ENCODE data around the gene KANSL1.

The KANSL1 gene

GRCh38 chr17:45998987-45999899, 194.0 kb downstream of the KANSL1 start, which contains the start of gene STH:
TSS of gene STH (plus strand) at chr17:45999250. CDS start at chr17:45999280, 30 bp downstream.
- DNase-seq (ENCODE audit: low read depth, low spot score) = no peak

- no peak for DNase-seq (ENCODE audit: low read depth, low spot score)
Measured at GRCh38 chr17:45997624-45998023, 195.6 kb downstream of the KANSL1 start.

GRCh38 chr17:45997166-45997565, 196.1 kb downstream of the KANSL1 start:
- DNase-seq (ENCODE audit: low read depth, low spot score) = no peak

DNA sequence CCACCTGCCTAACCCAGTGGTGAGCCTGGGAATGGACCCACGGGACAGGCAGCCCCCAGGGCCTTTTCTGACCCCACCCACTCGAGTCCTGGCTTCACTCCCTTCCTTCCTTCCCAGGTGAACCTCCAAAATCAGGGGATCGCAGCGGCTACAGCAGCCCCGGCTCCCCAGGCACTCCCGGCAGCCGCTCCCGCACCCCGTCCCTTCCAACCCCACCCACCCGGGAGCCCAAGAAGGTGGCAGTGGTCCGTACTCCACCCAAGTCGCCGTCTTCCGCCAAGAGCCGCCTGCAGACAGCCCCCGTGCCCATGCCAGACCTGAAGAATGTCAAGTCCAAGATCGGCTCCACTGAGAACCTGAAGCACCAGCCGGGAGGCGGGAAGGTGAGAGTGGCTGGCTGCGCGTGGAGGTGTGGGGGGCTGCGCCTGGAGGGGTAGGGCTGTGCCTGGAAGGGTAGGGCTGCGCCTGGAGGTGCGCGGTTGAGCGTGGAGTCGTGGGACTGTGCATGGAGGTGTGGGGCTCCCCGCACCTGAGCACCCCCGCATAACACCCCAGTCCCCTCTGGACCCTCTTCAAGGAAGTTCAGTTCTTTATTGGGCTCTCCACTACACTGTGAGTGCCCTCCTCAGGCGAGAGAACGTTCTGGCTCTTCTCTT, 196.8 kb downstream of the KANSL1 start:
- no peak for DNase-seq (ENCODE audit: low read depth, low spot score)

DNA sequence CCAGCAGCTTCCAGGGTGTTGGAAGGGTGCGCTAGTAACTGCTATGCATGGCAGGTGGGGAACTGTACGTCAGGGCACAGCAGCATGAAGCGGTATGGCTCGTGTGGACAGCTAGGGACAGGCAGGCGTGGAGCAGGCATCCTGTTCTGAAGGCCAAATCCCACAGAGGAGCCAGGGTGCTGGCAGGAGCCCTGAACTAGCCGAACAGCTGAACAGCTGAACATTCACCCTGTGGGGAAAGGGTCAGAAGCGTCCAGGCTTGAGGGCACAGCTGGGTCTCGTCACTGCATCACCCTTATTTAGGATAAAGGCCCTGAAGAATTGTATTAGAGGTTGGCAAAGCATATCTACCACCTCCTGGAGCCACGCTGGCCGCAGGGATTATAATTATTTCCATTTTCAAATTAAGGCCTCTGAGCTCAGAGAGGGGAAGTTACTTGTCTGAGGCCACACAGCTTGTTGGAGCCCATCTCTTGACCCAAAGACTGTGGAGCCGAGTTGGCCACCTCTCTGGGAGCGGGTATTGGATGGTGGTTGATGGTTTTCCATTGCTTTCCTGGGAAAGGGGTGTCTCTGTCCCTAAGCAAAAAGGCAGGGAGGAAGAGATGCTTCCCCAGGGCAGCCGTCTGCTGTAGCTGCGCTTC, 197.5 kb downstream of the KANSL1 start:
- DNase-seq (ENCODE audit: low read depth, low spot score) = no peak

DNA sequence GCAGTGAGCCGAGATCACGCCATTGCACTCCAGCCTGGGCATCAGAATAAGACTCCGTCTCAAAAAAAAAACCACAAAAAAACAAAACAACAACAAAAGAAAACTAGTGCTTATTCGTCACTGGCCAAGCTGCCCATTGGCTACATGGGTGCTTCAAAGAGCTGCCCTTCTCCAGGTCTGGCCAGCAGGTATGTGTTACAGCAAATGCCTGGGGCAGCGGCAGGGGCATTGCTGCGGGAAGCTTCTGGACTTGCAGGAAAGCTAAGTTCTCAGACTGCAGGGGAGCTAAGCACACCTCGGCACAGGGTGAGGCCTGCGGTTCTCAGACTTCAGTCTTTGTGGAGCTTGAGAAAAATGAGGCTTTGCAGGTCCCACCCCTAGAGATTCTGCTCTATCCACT, 198.2 kb downstream of the KANSL1 start:
- no peak for DNase-seq (ENCODE audit: low read depth, low spot score)

DNA sequence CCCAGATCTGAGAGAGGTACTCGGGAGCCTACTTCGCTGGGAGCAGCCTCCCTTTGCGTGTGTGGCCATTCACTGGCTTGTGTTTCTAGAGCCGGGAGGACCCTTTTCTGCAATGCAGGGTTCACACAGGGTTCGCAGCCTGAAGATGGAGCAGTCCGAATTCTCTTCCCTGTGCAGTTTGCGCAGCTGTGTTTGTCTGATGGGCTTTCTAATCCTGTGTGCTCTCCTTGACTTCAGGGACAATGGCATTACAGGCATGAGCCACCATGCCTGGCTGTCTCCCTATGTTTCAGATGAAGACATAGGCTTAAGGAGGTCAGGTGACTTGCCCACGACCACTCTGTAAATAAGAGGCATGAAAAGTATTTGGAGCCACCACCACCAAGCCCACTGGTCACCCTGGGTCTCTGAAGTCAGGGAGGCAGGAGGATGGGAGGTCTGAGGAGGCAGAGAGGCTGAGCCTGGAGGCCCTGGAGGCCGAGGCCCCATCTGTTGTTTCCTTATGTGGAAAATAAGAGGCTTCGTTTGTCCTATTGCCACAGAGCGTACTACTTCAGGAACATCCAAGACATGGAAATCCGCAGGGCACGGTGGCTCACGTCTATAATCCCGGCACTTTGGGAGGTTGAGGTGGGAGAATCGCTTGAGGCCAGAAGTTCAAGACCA, 199.1 kb downstream of the KANSL1 start:
- DNase-seq (ENCODE audit: low read depth, low spot score) = no peak

- no peak for DNase-seq (ENCODE audit: low read depth, low spot score)
Measured at GRCh38 chr17:45992904-45993303, 200.3 kb downstream of the KANSL1 start.

- no peak for DNase-seq (ENCODE audit: low read depth, low spot score)
Measured at GRCh38 chr17:45992175-45992574, 201.1 kb downstream of the KANSL1 start.

DNA sequence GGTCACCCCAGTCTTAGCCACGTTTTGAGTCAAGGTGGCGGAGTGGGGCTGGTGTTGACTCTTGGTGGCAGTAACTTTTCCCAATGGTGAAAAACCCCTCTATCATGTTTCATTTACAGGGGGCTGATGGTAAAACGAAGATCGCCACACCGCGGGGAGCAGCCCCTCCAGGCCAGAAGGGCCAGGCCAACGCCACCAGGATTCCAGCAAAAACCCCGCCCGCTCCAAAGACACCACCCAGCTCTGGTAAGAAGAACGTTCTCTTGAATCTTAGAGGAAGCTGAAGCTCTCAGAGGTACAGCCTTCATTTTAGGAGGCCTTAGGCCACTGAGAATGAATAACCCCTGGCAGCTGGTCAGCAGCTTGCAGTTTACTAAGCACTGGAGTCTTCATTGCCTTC, 201.9 kb downstream of the KANSL1 start:
- no peak for DNase-seq (ENCODE audit: low read depth, low spot score)

DNA sequence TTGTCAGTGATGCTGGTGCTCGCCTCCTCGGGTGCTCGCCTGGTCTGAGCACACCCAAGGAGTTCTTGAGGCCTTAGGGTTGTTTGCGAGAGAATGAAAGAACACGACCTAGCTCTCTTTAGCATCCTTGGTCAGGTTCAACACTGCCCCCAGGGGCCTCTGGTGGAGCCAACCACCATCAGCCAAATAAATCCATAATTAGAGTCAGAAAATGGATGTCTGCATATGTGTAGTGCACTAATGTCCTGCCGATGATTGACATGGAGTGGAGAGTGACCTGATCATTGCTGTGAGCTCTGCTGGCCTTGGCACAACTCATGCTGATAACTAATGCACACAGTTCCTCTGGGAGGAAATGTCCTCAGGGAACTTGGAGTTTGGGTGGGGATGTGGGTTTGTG, 202.3 kb downstream of the KANSL1 start:
- no peak for DNase-seq (ENCODE audit: low read depth, low spot score)

GRCh38 chr17:45989759-45990158, 203.5 kb downstream of the KANSL1 start:
- no peak for DNase-seq (ENCODE audit: low read depth, low spot score)

GRCh38 chr17:45987706-45988105, 205.5 kb downstream of the KANSL1 start:
- DNase-seq (ENCODE audit: low read depth, low spot score) = no peak

- DNase-seq (ENCODE audit: low read depth, low spot score) = no peak
Measured at GRCh38 chr17:45986056-45986455, 207.2 kb downstream of the KANSL1 start.

DNA sequence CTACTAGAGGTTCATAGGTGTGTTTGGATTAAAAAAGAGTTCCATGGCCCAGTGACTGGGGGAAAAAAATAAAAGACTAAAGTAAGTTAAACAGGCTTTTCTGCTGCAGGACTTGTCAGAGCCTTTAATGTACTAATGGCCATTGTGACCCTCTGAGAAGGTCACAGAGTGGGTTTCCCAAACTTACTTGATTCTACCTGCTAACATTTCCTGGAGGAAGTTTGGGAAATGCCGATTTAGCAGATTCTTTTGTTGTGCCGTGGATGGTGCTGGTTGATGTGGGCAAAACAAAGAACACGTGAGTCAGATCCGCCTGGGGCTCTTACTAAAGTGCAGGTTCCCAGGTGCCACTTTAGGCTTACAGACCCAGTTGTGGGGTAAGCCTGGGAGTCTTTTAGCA, 207.8 kb downstream of the KANSL1 start:
- no peak for DNase-seq (ENCODE audit: low read depth, low spot score)

DNA sequence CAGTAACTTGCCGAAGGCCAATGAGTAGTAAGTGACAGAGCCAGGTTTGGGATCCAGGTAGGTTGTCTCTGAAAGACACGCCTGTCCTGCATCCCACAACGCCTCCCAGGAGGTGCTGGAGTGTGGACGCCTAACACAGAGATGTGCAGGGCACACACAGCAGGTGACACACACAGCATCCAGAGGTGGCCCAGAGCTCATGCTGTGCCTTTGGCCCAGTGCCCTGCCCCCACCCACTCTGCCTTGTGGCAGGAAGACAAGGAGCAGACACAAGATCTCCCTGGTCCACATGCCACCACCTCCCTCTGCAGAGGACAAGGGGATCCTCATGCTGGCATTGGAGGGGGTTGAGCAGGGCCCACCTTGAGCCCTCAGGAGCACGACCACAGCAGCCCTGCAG, 208.9 kb downstream of the KANSL1 start:
- DNase-seq (ENCODE audit: low read depth, low spot score) = no peak

DNA sequence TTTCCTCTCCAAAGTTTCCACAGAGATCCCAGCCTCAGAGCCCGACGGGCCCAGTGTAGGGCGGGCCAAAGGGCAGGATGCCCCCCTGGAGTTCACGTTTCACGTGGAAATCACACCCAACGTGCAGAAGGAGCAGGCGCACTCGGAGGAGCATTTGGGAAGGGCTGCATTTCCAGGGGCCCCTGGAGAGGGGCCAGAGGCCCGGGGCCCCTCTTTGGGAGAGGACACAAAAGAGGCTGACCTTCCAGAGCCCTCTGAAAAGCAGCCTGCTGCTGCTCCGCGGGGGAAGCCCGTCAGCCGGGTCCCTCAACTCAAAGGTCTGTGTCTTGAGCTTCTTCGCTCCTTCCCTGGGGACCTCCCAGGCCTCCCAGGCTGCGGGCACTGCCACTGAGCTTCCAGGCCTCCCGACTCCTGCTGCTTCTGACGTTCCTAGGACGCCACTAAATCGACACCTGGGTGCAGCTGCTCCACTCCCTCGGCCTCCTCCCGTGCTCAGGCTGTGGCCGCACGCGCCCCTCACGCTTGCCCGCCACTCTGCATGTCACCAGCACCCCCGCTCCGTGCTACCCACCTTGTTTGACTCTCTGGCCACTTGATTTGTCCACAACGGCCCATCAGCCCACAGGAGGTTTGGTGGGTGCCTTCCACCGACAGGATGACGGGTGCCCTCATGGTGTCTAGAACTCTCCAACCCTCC, 209.5 kb downstream of the KANSL1 start:
- no peak for DNase-seq (ENCODE audit: low read depth, low spot score)

- DNase-seq (ENCODE audit: low read depth, low spot score) = no peak
Measured at GRCh38 chr17:45982791-45983613, 210.2 kb downstream of the KANSL1 start.

DNA sequence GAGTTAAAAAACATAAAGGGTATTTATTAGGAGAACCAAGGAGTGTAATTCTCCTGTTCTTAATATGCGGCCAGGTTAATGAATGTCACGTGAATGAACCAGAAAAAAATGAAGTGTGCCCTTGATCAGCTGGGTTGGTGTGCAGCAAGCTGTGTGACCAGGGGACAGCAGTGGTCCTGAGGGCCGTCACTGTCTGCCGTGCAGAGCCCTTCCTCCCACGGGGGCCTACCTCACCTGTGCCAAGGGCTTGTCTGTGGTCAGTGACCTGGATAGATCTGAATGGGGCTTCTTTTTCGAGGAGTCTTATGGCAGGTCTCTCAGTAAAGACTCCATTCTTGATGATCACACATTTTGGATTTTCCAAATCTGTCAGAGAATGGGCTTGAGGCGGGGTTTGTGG, 211.9 kb downstream of the KANSL1 start:
- no peak for DNase-seq (ENCODE audit: low read depth, low spot score)

DNA sequence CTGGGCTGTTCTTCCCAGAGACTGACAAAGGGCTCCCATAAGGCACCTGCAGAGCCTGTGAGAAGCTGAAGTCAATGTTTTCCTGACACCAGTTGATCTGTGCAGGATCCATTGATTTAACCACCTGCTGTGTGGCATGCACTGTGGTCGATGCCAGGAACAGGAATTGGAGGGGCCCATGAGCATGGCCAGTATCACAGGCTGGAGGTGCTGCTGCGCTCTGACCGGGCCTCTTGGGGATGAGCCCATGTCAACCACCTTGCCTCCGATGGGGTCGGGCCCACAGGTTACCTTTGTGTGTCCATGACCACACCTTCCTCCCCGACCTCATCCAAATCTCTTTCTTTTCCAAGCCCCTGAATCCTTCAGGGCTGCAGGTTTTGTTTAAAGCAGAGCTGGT, 212.4 kb downstream of the KANSL1 start:
- no peak for DNase-seq (ENCODE audit: low read depth, low spot score)

Data from brain pericyte (primary cell).